ENCODE results near the gene STK33.

- TF ChIP-seq POLR2AphosphoS5 (IDR thresholded peaks at IDR 0.05) (no peak), CTCF (IDR thresholded peaks at IDR 0.05) (no peak), POLR2A (IDR thresholded peaks at IDR 0.05) (no peak)
Measured at GRCh38 chr11:8355416-8355742, 238.6 kb downstream of the STK33 start.
